DMS53 treated with DMSO at 0.1 percent for 48 hours (cell line): ENCODE data around the gene DNM1L.

Experiments
- DNase-seq: peaks from one replicate; lab custom pipeline; 2025; ENCODE audit not compliant: unreplicated experiment; lab: John Stamatoyannopoulos, UW

Gene DNM1L

DNA sequence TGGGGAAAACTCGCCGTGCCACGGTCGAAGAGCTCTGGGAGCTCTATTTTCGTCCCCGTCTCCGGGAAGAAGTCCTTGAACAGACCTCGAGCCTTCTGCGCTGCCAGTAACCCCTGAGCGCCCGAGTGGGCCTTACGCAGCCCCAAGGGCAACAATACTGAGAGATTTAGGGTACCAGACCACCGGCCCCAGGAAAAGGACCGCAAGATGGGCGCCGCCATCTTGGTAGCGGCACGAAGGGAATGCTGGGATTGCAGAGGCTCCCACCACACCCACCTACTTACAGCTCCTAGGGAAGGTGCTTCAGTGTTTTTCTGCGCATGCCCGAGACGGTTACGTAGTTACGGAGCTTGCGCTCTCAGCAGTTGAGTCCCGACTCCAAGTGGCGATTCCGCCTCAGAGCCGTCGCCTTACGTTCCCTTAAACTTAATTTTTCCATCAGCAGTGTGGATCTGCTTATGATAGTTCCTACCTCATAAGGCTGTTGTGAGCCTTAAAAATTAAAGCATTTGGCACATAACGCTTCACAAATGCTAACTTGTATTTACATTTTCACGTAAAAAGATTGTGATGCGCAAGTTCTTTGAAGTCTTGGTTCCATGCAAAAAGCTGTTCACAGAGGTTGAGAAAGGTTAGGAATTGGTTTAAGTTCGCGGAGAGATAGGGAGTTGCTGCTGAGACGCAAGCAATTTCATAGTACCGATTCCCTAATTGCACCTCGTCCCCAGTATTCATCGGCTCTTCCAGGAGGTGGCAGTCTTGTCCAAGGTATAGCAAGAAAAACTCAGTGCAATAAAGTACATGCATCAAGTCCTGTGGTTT lies 76.8 kb downstream of the DNM1L start, which contains the start of gene YARS2:
TSS of gene YARS2 (minus strand) at position 244 of the 822 bp plus-strand sequence. CDS start at position 221, 23 bp downstream.
- peak; percentile 100 for DNase-seq

DNA sequence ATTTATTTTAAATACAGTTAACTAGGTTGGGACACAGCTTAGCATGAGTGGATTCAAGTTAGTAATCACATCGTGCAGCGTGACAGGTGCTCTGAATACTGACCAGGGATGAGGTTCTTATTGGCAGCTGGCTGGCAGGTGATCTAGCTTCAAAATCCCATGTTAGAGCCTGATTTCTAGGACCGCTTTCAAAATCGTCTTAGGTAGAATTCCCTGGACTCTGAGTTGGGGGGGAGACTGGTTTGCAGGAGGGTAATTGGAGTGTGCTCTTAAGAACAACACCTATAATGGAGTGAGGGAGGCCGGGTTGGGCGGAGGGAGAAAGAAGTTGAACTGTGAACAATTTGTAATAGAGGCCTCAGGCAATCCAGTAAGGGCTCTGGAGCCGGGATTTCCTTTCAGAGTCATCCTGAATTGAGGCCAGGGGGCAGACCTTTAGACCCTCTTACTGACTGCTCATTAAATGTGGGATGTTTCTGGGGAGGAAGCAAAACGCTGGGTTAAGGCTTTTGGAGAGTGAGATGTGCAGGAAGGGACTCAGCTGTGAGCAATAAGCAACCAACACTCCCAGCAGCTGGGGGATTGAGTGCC lies 77.5 kb downstream of the DNM1L start:
- no peak for DNase-seq

DNA sequence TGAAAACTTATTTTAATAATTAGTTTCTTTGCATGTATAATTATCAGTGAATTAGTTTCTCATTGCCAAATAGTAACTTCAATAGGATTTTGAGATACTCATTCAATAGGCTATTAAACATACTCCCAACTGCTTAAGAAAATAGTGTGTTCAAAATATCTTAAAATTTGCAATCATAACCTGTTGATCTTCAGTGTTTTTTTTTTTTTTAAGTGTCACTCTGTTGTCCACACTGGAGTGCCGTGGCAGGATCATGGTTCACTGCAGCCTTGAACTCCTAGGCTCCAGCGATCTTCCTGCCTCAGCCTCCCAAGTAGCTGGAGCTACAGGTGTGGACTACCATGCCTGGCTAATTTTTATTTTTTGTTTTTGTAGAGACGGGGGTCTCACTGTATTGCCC lies 78.1 kb downstream of the DNM1L start:
- no peak for DNase-seq

DNA sequence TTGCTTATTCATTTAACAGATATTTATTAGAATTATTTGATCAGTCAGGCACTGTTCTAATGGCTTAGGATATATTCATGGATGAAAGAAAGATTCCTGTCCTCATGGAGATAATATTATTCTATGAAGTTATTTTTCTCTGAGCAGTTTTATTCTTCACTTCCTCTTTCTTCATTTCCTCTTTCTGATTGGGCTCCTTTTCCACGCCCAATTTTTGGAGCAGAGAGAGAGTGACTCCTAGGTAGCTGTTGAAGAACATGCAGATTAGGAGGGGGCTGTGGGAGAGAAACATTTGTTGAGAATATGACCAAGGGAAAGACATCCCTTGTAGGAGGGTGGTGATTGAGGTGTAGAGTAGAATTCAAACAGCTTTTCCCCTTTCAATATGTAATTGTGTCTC lies 82.6 kb downstream of the DNM1L start:
- DNase-seq: no peak

DNA sequence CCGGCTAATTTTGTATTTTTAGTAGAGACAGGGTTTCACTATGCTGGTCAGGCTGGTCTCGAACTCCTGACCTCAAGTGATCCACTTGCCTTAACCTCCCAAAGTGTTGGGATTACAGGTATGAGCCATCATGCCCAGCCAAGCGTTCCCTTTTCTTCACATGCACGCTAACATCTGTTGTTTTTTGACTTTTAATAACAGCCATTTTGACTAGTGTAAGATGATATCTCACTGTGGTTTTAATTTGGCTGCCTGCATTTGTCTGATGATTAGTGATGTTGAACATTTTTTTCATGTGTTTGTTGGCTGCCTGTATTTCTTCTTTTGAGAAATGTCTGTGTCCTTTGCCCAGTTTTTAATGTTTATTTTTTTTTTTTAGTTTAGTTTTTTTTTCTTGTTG lies 86.8 kb downstream of the DNM1L start:
- DNase-seq: no peak

DNA sequence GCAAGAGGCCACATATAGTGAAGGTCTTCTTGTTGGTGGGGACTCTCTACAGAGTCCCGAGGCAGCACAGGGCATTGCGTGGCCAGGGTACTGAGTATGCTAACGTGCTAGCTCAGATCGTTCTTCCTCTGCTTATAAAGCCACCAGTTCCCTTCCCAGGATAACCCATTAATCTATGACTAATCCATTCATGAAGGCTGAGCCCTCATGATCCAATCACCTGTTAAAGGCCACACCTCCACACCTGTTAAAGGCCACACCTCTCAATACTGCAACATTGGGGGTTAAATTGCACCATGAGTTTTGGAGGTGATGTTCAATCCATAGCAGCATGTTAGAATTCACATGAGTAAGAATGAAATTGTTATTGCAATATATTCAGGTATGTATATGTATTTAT lies 89.4 kb downstream of the DNM1L start:
- DNase-seq: no peak

DNA sequence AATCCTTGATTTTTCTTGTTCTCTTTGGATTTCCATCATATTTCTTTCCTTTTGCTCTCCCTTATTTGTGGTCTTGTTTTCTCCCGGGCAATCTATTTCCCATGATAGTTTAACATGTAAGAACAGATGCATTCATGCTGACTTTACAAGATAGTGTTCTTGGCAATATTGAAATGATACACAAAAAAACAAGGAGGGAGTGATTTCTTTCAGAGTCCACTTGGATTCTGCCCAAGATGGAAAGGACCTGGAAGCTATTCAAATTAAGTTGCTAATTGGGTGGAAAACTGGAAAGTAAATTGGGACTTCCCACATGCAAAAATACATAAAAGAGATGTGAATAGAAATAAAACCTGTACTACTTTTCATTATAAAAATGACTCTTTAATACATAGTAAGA lies 91.0 kb downstream of the DNM1L start:
- no peak for DNase-seq

DNA sequence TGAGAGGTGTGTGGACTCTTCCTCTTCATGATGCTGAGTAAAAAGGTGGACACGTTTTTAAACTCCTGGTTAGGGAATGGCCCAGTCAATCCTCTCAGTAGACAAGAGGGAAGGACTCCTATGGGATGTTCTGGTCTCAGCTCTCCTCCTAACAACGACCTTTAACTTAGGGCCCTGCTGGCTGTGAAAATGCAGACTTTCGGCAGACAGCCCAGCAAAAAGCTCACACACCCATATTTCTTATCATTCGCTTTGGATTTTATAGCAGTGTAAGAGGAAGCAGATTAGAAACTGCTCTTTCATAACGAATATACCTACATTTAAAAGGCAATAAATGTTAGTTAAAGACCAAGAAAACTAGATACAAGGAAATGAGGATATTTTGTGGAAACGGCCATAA lies 94.6 kb downstream of the DNM1L start:
- DNase-seq: no peak

DNA sequence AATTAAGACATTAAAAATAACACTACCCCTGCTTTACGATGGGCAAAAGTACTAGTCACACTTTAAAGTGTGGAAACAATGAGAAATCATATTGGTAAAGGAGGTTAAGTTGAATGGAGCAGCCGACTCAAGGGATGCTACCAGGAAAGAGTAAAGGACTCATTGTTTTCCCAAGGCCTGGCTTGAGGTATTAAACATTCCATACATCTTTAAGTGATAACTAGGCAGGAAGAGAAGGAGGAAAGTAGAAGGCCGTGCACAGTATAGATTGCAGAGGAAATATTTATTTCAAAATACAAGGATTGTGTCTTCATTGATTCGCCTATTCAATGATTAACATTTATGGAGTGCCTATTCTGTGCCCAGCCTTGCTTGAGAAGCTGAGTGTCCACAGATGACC lies 97.2 kb downstream of the DNM1L start:
- no peak for DNase-seq

DNA sequence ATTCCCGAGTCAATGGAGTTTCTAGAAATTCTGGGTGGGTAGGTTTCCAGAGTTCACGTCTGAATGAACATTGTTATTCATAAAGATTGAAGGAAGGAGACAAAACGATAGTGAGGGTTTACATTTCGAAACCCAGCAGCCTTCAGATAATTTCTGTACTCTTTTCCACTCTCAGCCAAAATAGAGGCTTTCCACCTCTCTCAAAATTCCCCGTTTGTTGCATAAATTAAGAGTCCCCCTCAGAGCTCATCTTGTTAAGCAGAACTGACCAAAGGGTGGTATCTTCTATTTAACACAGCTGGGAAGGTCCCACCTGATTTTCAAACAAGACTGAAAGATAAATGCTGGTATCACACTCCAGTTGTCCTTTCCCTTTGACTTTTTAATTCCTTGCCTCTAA lies 98.1 kb downstream of the DNM1L start:
- DNase-seq: no peak

DNA sequence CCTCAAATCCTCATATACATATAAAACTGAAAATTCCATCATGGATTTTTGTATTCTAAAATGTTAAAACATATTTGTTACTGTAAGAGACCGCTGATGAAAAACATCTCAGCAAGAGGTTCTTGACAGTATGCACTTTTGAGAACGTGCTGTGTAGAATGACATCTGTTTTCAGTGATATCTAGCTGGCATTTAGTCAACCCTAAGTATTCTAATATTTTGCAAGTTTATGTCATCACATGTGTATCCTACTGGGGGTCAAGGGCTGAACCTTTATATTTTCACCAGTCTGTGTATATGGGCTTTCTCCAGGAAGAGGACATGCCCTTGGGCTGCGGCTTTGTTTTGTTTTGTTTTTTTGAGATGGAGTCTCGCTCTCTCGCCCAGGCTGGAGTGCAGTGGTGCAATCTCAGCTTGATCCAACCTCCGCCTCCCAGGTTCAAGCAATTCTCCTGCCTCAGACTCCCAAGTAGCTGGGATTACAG lies 98.6 kb downstream of the DNM1L start:
- no peak for DNase-seq

DNA sequence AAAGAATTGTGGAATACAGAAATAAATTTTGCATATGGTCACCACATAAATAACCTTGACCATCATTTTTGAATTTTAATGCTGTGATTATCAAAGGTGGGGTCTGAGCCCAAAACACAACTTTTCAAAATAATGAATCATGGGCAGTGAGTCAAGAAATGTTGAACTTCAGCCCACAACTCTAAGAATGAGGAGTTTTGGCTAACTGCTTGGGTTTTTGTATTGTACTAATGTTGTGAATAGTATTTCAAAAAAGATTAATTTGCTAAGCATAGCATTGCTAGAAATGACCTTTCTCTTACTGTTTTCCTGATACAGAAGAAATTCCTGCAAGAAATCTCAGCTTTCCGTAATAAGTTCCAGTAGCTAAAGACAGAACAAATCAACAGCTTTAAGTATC lies 101.0 kb downstream of the DNM1L start:
- no peak for DNase-seq

DNA sequence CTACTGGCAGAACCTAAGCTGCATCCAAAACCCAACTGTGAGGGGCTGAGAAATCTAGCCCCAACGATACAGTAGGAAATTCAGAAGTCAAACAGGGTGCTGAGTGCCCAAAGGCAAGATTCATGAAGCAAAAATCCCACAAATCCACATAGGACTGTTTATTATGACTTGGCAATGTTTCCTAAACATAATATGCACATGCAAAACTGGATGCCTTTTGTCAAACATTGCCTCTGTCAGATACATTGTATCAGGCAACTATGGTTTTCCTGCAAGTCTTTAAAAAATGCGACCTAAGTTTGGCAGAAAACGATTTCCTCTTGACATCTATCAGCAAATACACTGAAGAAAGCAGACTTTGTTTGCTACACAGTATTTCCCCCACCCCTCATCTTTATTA lies 103.9 kb downstream of the DNM1L start:
- DNase-seq: no peak

DNA sequence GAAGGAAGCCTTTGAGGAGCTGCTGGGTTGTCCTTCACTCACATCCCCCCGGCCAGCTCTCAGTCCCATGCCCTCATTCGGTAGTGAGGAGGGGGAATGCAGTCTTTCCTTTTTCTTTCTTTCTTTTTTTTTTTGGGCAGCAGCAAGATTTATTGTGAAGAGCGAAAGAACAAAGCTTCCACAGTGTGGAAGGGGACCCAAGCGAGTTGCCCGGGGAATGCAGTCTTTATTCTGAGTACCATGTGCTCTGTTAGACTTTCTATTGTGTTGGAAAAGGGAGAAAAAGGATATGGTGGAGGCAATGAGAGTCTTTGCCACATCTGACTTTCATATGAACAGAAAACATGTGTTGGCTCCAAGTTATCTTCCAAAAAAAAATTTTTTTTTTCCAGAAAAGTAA lies 106.5 kb downstream of the DNM1L start:
- DNase-seq: no peak

DNA sequence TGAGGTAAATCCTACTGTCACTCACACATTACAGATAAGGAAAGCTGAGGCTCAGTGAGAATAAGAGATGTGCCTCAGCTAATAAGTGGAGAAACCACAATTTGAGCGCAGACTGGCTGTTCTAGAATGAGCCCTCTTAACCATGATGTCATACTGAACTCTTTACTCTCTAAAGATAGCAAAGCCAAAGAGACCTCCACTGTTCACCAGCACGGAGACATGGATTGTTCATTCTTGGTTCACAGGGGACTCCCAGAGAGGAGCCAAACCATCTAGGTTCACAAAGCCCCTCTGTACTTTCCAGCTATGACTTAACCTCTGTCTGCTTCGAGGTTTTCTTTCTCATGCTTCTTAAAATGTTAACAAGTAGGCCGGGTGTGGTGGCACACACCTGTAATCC lies 109.3 kb downstream of the DNM1L start:
- no peak for DNase-seq

DNA sequence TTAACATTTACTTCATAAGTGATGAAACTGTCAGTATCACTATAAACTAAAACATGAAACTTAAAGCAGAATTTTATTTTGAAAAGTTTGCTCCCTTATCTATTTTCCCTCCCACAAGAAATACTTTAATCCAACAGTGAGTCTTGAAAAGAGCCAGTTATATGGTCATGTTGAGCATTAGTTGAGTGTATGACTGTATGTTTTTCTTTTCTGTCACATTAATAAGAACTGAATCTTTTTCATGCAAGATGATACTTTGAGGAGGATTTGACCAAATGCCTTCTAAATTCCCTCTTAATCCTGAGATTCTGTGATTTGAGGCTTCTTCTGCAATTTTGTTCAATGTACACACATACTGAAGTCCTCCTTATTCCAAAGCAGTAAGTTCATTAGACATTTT lies 110.3 kb downstream of the DNM1L start:
- no peak for DNase-seq

DNA sequence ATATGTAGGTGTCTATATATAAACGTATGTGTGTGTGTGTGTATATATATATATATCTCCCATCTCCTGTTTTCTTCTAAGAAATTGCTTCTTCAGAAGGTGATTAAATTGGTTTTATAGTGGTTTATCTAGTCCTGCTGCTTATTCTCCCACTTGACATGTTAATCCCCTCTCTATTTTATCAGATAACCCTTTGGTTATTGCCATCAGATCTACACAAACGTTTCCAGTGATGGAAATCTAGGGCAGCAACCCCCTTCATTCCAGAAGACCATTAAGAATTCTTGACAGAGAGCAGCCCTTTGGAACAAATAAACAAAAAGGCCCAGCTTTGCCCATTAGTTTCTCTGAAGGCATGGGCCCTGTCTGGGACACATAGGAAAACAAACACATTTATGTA lies 110.8 kb downstream of the DNM1L start:
- DNase-seq: no peak

DNA sequence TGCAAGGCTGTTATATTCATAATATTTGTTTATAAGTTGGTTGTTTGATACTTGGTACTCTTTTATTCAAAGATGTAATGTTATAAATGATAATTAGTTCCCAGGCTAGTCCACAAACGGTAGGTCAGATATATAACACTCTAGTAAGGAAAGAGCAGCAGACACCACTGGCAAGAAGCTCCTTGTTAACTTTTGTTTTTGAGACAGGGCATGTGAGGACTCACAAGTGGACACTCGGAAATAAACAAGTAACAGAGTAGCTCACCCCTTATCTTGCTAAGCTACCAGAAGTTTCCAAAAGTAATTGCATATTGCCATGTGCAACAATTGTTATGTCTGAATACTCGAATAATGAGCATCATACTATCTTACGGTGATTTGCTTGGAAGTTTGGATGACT lies 115.2 kb downstream of the DNM1L start:
- DNase-seq: no peak
